GM12873 (cell line): ENCODE results near the gene SIGLEC1.

Experiments
- TF ChIP-seq, protein P1 (sequence below): IDR thresholded peaks from 2 replicates; pipeline ENCODE4 v1.5.1; 2012; ENCODE audit warnings: low read depth, mild to moderate bottlenecking, moderate library complexity, low read length, control low read depth; ENCODE audit not compliant: insufficient read depth; ENCODE audit errors: missing control alignments

The SIGLEC1 gene

DNA sequence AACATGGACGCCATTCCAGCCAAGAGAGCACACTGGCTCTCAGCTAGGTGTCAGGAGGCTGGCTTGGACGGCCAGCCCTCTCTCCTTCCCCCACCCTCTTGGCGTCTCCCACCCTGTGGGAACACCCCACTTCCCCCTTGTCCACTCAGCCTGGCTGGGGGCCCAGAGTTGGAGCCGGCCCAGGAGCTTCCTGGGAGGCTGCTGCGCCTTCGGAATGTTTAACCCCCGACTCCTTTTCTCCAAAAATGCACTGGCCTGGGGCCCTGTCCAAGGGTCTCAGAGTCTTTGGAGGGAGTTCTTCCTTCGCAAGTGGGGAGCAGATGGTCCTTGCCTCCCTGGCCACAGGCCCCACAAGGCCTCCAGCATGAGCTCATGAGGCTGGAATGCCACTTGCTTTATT is 34.7 kb downstream of the SIGLEC1 start:
- TF ChIP-seq, protein P1, sequence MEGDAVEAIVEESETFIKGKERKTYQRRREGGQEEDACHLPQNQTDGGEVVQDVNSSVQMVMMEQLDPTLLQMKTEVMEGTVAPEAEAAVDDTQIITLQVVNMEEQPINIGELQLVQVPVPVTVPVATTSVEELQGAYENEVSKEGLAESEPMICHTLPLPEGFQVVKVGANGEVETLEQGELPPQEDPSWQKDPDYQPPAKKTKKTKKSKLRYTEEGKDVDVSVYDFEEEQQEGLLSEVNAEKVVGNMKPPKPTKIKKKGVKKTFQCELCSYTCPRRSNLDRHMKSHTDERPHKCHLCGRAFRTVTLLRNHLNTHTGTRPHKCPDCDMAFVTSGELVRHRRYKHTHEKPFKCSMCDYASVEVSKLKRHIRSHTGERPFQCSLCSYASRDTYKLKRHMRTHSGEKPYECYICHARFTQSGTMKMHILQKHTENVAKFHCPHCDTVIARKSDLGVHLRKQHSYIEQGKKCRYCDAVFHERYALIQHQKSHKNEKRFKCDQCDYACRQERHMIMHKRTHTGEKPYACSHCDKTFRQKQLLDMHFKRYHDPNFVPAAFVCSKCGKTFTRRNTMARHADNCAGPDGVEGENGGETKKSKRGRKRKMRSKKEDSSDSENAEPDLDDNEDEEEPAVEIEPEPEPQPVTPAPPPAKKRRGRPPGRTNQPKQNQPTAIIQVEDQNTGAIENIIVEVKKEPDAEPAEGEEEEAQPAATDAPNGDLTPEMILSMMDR = no peak

DNA sequence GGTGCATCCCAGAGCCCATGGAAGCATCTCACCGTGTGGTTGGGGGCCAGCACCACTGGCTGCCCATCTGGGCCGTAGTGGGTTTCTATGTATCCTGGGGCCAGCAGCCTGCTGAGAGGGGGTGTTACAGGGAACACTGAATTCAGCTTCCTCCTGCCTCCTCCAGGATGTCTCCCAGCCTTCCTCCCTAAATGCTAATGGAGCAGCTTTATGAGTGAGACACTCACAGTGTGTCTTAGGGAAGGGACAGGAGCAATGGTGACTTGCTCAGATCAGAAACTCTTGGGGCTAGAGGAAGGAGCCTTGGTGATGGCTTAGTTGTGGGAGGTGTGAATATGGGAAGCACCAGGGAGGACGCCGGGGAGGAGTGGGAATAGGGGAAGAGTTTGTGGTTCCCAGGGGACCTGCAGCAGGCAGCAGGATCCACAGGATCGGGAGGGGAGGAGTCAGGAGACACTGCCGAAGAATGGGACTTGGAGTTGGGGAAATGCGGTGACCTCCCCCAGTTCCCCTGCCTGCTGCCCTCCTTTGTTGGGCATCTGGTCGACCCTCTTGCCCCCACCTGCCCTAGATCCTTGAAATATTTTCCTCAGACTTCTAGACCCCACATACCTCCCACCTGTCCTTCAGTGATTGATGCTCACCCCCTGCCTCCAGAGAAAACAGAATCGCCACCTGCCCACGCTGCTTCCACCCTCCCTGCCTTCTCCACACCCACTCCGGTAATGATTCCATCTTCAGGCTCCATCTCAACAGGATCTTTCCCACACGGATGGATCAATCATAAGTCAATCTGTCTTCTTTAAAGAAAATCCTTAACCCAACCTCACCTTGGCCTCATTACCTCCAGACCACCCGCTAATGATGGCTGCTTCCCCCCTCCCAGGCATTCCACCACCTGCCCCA is 37.2 kb downstream of the SIGLEC1 start:
- TF ChIP-seq, protein P1 = no peak

DNA sequence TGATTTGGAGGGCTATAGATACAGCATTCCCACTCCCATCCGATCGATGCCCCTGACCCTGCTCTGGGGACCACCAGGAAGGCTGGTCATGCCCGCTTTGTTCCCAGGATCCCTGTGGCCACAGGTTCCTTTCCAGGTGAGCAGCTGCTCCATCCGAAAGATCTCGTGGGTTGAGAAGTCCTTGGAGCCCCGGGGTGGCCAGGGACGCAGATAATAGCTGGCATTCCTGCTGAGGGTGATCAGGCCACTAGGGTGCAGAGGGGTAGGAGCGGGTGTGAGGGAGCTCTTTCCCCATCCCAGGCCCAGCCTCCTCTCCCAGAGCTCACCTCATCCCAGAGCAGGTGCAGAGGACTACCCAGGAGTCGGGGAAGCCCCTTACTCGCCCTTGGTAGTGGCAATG is 38.0 kb downstream of the SIGLEC1 start:
- TF ChIP-seq, protein P1 = no peak

DNA sequence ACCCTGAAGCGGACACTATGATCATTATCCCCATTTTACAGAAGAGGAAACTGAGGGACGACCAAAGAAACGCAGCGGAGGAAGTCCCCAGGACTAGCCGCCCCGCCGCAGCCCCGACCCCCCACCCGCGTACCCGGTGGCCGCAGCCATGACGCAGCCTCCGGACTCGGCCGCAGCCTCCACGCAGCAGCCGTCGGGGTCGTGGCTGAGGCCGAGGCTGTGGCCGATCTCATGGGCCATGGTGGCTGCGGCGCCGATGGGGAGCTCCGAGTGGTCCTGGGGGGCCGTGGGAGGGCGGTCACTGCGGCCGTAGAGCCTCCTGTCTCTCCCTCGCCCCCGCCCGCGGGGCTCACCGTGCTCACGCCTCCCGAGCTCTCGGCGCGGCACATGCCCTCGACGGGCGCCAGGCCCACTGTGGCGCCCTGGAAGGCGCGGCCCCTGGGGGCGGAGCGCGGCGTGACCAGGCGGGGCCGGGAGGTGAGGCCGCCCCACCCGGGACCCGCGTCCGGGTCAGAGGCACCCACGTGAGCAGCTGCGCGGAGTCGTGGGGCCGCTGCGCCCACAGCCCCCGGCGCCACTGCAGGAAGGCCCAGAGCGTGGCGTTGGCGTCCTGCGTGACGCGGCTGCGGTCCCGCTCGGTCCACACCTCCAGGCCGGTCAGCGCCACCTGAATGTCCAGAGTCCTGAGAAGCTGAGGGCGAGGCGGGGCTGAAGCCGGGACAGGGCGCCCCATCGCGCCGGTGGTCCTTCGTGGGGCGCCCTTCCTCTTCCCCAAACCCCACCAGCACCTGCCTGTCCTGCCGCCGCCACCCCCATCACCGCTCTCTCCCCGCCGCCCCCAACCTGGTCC is 39.0 kb downstream of the SIGLEC1 start:
- TF ChIP-seq, protein P1 = no peak

DNA sequence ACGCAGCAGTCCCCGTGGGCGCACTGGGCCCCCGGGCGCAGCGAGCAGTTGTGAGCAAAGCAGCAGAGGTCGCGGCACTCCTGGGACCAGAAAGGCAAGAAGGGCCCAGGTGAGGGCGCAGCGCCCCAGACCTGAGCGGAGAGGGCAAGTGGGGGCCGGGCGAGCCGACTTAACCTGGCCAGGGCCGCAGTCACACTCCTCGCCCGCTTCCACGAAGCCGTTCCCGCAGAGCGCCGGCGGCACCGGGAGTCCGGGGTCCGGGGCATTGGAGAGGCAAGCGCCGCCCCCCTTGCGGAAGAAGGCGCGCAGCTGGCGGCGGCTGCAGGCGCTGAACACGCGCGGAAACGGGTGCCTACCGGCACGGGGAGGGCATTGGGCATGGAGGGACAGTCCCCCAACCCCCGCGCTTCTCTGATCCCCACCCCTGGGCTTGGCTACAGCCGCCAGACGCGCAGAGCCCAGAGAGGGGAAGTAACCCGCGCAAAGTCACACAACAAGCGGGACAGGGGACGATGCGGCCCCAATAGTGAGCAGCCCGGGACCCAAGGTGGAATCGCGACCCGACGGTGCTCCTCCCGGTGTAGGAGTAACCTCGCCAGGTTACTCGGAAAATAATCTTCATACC is 39.7 kb downstream of the SIGLEC1 start:
- TF ChIP-seq, protein P1 = no peak

DNA sequence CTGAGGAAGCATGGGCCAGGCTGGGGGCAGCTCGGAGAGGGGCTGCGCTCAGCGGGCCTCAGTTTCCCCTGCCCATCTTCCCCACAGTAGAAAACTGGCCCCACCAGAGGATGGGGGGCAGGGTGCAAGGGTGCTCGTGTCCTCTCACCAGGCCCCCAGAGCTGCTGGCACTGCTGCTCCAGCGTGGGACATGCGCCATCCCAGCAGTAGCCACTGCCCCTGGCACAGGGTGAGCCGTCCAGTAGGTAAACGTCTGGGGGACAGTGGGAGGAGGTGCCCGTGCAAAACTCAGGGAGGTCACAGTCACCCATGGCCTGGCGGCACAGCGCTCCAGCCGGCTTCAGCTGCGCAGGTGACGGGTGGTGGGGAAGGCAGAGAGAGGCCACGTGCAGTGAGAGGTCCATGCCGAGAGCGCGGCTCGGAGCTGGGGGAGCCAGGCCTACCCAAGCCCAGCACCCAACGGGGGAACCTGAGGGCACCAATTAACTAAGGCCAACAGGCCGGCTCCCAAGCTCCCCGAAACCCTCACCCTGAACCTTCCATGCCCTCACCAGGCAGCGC is 40.3 kb downstream of the SIGLEC1 start:
- TF ChIP-seq, protein P1 = no peak
